A673 (cell line): Measurements from ENCODE around the gene OGA. TPM values are rescaled to one million over a fixed set of nuclear protein-coding genes. Genes with fewer than 3 reads are reported as not detected.

ENCODE experiments used
- BruUV-seq: library from RNA; stranded (reverse); fragments of 400-500 nt; replicated peaks from 2 replicates; lab custom pipeline; 2021; lab: Mats Ljungman, UMichigan
- CTCF ChIA-PET: fragments of 300-600 bp; sonication (Branson Sonifier 250); formaldehyde crosslinking; loops from one replicate; lab custom pipeline; 2022; ENCODE audit warnings: antibody characterized with exemption; lab: Charles Lee
- POLR2A ChIA-PET: fragments of 300-600 bp; sonication (Branson Sonifier 250); formaldehyde crosslinking; loops from one replicate; lab custom pipeline; 2022; ENCODE audit warnings: antibody characterized with exemption; ENCODE audit not compliant: low non-redundant PET; lab: Charles Lee
- DNase-seq: peaks from one replicate; pipeline ENCODE4 v3.0.0-alpha.2; 2015; ENCODE audit warnings: low spot score
- H3K27ac ChIP-seq: fragments of 200-600 bp; sonication (generic); 2 replicates; pipeline ENCODE4 v1.5.1; 2016; ENCODE audit warnings: mixed run types, low read depth, mild to moderate bottlenecking, mixed read lengths, antibody characterized with exemption, low read length; ENCODE audit not compliant: poor library complexity, severe bottlenecking
- H3K27me3 ChIP-seq: fragments of 200-600 bp; sonication (generic); replicated peaks from 2 replicates; pipeline ENCODE4 v1.6.1; 2017; ENCODE audit warnings: mixed run types, low read depth, mild to moderate bottlenecking, mixed read lengths, antibody characterized with exemption, low read length; ENCODE audit not compliant: insufficient read depth, poor library complexity
- H3K36me3 ChIP-seq: fragments of 200-600 bp; sonication (generic); 2 replicates; pipeline ENCODE4 v1.6.1; 2016; ENCODE audit warnings: mixed run types, mild to moderate bottlenecking, mixed read lengths, antibody characterized with exemption, low read length; ENCODE audit not compliant: insufficient read depth, poor library complexity, severe bottlenecking
- H3K4me1 ChIP-seq: fragments of 200-600 bp; sonication (generic); 2 replicates; pipeline ENCODE4 v1.6.1; 2017; ENCODE audit warnings: mixed run types, mild to moderate bottlenecking, mixed read lengths, antibody characterized with exemption, low read length; ENCODE audit not compliant: insufficient read depth, poor library complexity, severe bottlenecking
- H3K4me3 ChIP-seq: fragments of 200-600 bp; sonication (generic); 2 replicates; pipeline ENCODE4 v1.5.1; 2016; ENCODE audit warnings: low read depth, mixed run types, mild to moderate bottlenecking, mixed read lengths, low read length; ENCODE audit not compliant: poor library complexity, severe bottlenecking
- H3K9me3 ChIP-seq: fragments of 200-600 bp; sonication (generic); 2 replicates; pipeline ENCODE4 v1.6.1; 2016; ENCODE audit warnings: mixed run types, low read depth, mild to moderate bottlenecking, mixed read lengths, antibody characterized with exemption, low read length; ENCODE audit not compliant: poor library complexity, severe bottlenecking
- EZH2 ChIP-seq: fragments of 200-600 bp; sonication (generic); IDR thresholded peaks from 2 replicates; pipeline ENCODE4 v1.6.1; 2017; ENCODE audit warnings: borderline replicate concordance, low read depth, mild to moderate bottlenecking, mixed read lengths, antibody characterized with exemption, low read length; ENCODE audit not compliant: poor library complexity, severe bottlenecking
- intact Hi-C: fragments of 100-400 bp; cut with micrococcal nuclease; formaldehyde crosslinking; loops from one replicate; pipeline ENCODE4 v1.10.0; 2022; ENCODE audit not compliant: unreplicated experiment
- total RNA-seq: library from RNA; stranded (reverse); gene quantifications from 2 replicates; pipeline ENCODE4 v1.2.3, GENCODE V29; 2021
- TF ChIP-seq, protein P1 (sequence below): fragments of 300-800, 200-600 bp; sonication (generic); conservative IDR thresholded peaks from 2 replicates; pipeline ENCODE4 v1.5.1; 2017; ENCODE audit warnings: low read depth, mild to moderate bottlenecking, antibody characterized with exemption, low read length, moderate library complexity, mixed read lengths

OGA gene
- total RNA-seq, 1 experiment from 2014 or later: 109 TPM

DNA sequence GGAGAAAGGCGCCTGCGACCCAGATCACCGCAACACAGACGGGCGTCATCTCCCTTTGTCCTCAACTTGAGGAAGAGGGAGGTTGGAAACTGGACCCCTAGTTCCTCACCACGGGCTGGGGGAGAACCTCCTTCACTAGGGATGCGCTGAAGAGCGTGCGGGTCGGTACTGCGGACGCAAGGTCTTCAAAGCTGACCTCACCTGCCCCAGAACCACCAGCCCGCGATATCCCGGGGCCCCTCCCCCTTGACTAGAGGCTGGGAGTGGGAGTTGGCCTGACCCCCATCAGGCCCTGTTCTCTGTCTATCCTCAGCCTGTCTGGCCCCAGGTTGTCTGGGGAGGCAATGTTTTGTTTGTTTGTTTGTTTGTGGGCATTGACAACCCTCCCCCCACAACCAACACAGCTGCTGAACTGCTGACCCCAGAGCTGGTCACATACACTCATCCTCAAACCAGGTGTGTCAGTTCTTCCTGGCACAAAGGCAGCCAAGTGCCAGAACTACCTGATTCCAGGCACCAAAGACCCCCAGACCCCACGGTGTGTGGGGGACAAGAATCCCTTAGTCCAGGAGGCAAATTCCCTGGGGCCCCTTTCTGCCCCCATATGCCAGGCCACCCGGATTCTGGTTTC lies 37.9 kb downstream of the OGA start:
- peaks cover 12% of the 10 kb centered on the region for H3K36me3 ChIP-seq
- DNase-seq: no peak
- peaks cover 28% of the 10 kb centered on the region for H3K4me1 ChIP-seq
- CTCF ChIA-PET: interaction anchor here (1.3 kb wide), 2 partner anchors 178 to 566 kb away, joined by 12 to 35 read pairs; no protein-coding TSS in a partner anchor
- POLR2A ChIA-PET: no interaction called here
- no TSS peak for BruUV-seq
- H3K27ac ChIP-seq: no peak overlapping the region
- intact Hi-C loops: loop anchor here (1.0 to 5.0 kb wide), 2 partner anchors 37 to 178 kb away; partner anchors contain the start of gene OGA
- peak overlapping the region; percentile 2 for H3K4me3 ChIP-seq
- TF ChIP-seq EZH2: no peak
- TF ChIP-seq, protein P1, sequence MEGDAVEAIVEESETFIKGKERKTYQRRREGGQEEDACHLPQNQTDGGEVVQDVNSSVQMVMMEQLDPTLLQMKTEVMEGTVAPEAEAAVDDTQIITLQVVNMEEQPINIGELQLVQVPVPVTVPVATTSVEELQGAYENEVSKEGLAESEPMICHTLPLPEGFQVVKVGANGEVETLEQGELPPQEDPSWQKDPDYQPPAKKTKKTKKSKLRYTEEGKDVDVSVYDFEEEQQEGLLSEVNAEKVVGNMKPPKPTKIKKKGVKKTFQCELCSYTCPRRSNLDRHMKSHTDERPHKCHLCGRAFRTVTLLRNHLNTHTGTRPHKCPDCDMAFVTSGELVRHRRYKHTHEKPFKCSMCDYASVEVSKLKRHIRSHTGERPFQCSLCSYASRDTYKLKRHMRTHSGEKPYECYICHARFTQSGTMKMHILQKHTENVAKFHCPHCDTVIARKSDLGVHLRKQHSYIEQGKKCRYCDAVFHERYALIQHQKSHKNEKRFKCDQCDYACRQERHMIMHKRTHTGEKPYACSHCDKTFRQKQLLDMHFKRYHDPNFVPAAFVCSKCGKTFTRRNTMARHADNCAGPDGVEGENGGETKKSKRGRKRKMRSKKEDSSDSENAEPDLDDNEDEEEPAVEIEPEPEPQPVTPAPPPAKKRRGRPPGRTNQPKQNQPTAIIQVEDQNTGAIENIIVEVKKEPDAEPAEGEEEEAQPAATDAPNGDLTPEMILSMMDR: no peak; the same call in 1 of the 2 replicates
- peaks cover 16% of the 10 kb centered on the region for H3K27me3 ChIP-seq
- H3K9me3 ChIP-seq: no peaks in the 10 kb centered on the region

GRCh38 chr10:101779544-101780186 lies 38.6 kb downstream of the OGA start:
- no peak for TF ChIP-seq EZH2
- TF ChIP-seq, protein P1: peak; percentile 91
- H3K4me3 ChIP-seq: peak overlapping the region; percentile 2
- peaks cover 6% of the 10 kb centered on the region for H3K36me3 ChIP-seq
- H3K4me1 ChIP-seq: peaks cover 31% of the 10 kb centered on the region
- ChIA-PET CTCF (interaction anchor here (1.2 kb wide), 1 partner anchor 10 kb away, joined by 4 read pairs; no protein-coding TSS in a partner anchor), POLR2A (interaction anchor here (0.6 kb wide), 1 partner anchor 247 kb away, joined by 3 read pairs; no protein-coding TSS in a partner anchor)
- intact Hi-C loops: loop anchor here (1.0 to 5.0 kb wide), 2 partner anchors 38 to 177 kb away; partner anchors contain the start of gene OGA
- no TSS peak for BruUV-seq
- DNase-seq: peak; percentile 79
- no peaks in the 10 kb centered on the region for H3K9me3 ChIP-seq
- H3K27me3 ChIP-seq: peaks cover 22% of the 10 kb centered on the region
- no peak overlapping the region for H3K27ac ChIP-seq

DNA sequence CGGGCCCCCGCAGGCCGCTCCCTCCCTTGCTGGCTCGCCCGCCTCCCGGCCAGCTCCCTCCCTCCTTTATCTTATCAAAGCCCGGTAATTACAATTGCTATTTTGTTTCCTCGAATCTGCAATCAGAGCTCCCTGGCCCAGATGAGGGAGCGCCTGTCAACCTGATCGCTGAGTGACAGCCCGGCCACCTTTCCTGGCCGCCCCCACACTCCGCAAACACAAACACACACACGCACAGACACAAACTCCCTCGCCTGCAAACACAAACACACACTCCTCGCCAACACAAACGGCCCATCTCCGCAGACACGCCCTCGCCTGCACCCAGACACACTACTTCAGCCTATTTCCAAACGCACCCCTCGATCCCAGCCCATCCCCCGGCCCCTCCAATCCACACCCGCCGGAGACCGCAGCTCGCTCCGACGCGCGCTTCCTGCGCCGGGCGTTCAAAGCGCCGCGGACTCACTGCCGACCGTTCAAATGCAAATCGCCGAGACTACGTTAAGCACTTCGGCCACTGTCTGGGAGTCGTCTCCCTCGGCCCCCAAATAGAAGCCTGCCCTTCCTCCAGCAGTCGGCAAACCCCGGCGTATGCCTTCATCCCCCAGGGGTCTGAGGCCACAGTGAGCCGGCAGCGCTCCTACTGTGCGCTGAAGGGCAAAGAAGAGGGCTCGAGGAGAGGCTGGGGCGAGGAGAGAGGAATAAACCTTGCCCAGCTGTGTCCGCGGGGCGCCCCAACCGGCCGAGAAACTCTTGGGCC lies 39.3 kb downstream of the OGA start:
- Histone ChIP-seq H3K36me3 (no peaks in the 10 kb centered on the region), H3K9me3 (no peaks in the 10 kb centered on the region), H3K27ac (no peak overlapping the region), H3K4me1 (peaks cover 26% of the 10 kb centered on the region), H3K27me3 (peaks cover 29% of the 10 kb centered on the region), H3K4me3 (no peak overlapping the region)
- intact Hi-C loops: no loop called here
- no peak for DNase-seq
- ChIA-PET POLR2A (interaction anchor here (0.5 to 0.6 kb wide), 2 partner anchors 246 to 264 kb away, joined by 3 read pairs; no protein-coding TSS in a partner anchor), CTCF (interaction anchor here (0.9 to 1.2 kb wide), 2 partner anchors 9 to 176 kb away, joined by 3 to 4 read pairs; no protein-coding TSS in a partner anchor)
- TF ChIP-seq EZH2: no peak
- TF ChIP-seq, protein P1: no peak
- no TSS peak for BruUV-seq
